ENCODE results near the gene TMEM91.

GRCh38 chr19:41426952-41427646 lies 50.8 kb downstream of the TMEM91 start, which contains the start of gene B3GNT8:
- no peak for TF ChIP-seq FOXM1 (CRISPR knock-in tag; IDR thresholded peaks at IDR 0.05)
- no peak for TF ChIP-seq RFXANK (CRISPR knock-in tag; IDR thresholded peaks at IDR 0.05)
- TF ChIP-seq, protein P1, sequence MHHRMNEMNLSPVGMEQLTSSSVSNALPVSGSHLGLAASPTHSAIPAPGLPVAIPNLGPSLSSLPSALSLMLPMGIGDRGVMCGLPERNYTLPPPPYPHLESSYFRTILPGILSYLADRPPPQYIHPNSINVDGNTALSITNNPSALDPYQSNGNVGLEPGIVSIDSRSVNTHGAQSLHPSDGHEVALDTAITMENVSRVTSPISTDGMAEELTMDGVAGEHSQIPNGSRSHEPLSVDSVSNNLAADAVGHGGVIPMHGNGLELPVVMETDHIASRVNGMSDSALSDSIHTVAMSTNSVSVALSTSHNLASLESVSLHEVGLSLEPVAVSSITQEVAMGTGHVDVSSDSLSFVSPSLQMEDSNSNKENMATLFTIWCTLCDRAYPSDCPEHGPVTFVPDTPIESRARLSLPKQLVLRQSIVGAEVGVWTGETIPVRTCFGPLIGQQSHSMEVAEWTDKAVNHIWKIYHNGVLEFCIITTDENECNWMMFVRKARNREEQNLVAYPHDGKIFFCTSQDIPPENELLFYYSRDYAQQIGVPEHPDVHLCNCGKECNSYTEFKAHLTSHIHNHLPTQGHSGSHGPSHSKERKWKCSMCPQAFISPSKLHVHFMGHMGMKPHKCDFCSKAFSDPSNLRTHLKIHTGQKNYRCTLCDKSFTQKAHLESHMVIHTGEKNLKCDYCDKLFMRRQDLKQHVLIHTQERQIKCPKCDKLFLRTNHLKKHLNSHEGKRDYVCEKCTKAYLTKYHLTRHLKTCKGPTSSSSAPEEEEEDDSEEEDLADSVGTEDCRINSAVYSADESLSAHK (CRISPR knock-in tag; IDR thresholded peaks at IDR 0.05; ENCODE audit: borderline replicate concordance), result no peak
- TF ChIP-seq, protein P2, sequence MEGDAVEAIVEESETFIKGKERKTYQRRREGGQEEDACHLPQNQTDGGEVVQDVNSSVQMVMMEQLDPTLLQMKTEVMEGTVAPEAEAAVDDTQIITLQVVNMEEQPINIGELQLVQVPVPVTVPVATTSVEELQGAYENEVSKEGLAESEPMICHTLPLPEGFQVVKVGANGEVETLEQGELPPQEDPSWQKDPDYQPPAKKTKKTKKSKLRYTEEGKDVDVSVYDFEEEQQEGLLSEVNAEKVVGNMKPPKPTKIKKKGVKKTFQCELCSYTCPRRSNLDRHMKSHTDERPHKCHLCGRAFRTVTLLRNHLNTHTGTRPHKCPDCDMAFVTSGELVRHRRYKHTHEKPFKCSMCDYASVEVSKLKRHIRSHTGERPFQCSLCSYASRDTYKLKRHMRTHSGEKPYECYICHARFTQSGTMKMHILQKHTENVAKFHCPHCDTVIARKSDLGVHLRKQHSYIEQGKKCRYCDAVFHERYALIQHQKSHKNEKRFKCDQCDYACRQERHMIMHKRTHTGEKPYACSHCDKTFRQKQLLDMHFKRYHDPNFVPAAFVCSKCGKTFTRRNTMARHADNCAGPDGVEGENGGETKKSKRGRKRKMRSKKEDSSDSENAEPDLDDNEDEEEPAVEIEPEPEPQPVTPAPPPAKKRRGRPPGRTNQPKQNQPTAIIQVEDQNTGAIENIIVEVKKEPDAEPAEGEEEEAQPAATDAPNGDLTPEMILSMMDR (CRISPR knock-in tag; IDR thresholded peaks at IDR 0.05), result no peak

Measured in HepG2 (cell line).